ENCODE measurements around the gene PLCH1.

DNA sequence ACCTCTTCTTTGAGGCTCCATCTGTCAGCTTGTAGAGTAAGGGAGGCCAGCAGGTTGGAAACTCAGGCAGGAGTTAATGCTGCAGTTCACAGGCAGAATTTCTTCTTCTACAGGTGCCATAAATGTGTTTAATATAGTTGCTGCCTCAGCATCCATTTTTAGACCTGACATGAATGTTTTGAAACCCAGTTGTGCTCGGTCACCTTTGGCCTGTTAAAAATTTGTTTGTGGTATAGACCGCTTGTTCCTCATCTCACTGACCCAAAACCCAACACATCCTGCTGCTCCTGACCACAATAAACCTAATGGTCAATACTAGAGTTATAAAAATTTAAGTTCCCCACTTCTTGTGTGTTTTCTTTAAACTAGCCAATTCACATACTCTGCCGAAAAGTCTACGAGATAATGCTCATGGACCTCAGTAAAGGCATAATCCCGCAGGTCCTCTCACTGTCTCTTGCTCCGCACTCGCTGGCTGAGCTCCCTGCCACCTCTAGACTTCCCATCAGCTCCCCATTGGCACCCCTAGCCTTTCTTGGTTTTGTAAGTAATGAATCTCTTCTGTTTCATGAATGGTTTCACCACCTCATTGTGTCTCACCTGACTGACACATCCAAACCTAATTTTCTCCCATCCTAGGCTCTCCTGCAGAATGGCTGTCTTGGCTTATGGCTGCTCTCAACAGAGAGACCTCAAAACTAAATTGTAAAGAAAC is 312.9 kb downstream of the PLCH1 start:
- TF ChIP-seq POLR2A (conservative IDR thresholded peaks at IDR 0.05) (no peak), POU5F1 (IDR thresholded peaks at IDR 0.05; ENCODE audit: borderline replicate concordance, low read depth, low read length, partially characterized antibody) (no peak), EZH2 (IDR thresholded peaks at IDR 0.05; ENCODE audit: borderline replicate concordance, low read depth, low read length) (no peak), ZNF133 (CRISPR knock-in tag; IDR thresholded peaks at IDR 0.05) (no peak), JUND (IDR thresholded peaks at IDR 0.05; ENCODE audit: borderline replicate concordance, low read depth, low read length) (no peak), JUND (tag; IDR thresholded peaks at IDR 0.05; ENCODE audit: borderline replicate concordance, low read depth, low read length) (no peak), TCF3 (CRISPR knock-in tag; IDR thresholded peaks at IDR 0.05) (no peak), HNRNPUL1 (IDR thresholded peaks at IDR 0.05; ENCODE audit: low read length) (no peak), TBL1XR1 (IDR thresholded peaks at IDR 0.05; ENCODE audit: low read length in 2 of 2) (no peak), ZKSCAN1 (IDR thresholded peaks at IDR 0.05; ENCODE audit: low read depth, low read length) (no peak), NONO (IDR thresholded peaks at IDR 0.05; ENCODE audit: low read depth in 2 of 2, low read length in 1 of 2) (no peak), EP300 (IDR thresholded peaks at IDR 0.05; ENCODE audit: low read length) (no peak)
- TF ChIP-seq, protein P1, sequence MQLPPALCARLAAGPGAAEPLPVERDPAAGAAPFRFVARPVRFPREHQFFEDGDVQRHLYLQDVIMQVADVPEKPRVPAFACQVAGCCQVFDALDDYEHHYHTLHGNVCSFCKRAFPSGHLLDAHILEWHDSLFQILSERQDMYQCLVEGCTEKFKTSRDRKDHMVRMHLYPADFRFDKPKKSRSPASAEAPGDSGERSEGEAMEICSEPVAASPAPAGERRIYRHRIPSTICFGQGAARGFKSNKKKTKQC (CRISPR knock-in tag; IDR thresholded peaks at IDR 0.05), result no peak
- TF ChIP-seq, protein P2, sequence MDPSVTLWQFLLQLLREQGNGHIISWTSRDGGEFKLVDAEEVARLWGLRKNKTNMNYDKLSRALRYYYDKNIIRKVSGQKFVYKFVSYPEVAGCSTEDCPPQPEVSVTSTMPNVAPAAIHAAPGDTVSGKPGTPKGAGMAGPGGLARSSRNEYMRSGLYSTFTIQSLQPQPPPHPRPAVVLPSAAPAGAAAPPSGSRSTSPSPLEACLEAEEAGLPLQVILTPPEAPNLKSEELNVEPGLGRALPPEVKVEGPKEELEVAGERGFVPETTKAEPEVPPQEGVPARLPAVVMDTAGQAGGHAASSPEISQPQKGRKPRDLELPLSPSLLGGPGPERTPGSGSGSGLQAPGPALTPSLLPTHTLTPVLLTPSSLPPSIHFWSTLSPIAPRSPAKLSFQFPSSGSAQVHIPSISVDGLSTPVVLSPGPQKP (CRISPR knock-in tag; IDR thresholded peaks at IDR 0.05), result no peak

All from K562 (cell line).